ENCODE data around the gene SFXN1.

SFXN1 gene

DNA sequence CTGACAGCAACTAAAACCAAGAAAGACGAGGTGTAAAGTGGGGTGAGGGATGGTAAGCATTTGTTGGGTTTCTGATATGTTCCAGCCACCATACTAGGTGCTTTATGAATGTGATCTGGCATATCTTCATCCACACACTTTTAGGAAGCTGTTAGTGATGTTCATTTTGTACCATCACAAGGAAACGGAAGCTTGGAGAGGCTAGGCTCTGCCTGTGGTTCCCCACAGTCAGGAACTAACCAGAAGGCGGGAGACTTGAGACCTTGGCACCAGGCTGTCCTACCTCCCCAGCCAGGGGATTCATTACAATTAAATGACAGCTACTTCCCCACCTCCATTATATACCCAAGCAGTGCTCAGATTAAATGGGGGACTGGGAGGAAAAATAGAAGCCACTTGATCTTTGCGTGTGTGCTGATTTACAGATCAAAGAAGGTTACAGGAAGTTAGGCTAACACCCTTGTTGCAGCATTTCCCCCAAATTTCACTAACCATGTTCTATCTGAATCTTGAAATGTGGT, 43.0 kb downstream of the SFXN1 start:
- Histone ChIP-seq H3K4me3 (ENCODE audit: low read depth, low read length) (no peak overlapping the region), H4K12ac (ENCODE audit: low read depth, low read length) (no peak overlapping the region), H3K9ac (ENCODE audit: low read length) (no peak overlapping the region), H3K27ac (ENCODE audit: low read depth, low read length) (no peak overlapping the region), H3K23ac (ENCODE audit: low read length) (no peak overlapping the region), H2AFZ (ENCODE audit: insufficient read depth, low read length, poor library complexity) (no peak overlapping the region), H3K14ac (ENCODE audit: low read length) (no peak overlapping the region), H3K36me3 (ENCODE audit: control insufficient read depth in 1 of 2, insufficient read depth in 2 of 2, low read length in 2 of 2) (peaks cover 16 to 31% of the 10 kb centered on the region in 2 experiments), H3K4me1 (ENCODE audit: control insufficient read depth in 1 of 2, insufficient read depth in 2 of 2, low read length in 2 of 2) (peaks cover 3 to 8% of the 10 kb centered on the region in 2 experiments), H2BK12ac (ENCODE audit: low read length) (no peak overlapping the region), H3K79me1 (ENCODE audit: low read length) (peaks cover 3% of the 10 kb centered on the region), H3K4me2 (ENCODE audit: low read length) (no peak overlapping the region), H4K8ac (ENCODE audit: low read depth, low read length) (no peak overlapping the region), H2BK120ac (ENCODE audit: insufficient read depth, low read length, poor library complexity) (no peak overlapping the region), H2BK5ac (ENCODE audit: low read depth, low read length, poor library complexity) (no peak overlapping the region), H4K91ac (ENCODE audit: low read depth, low read length) (no peak overlapping the region), H2AK5ac (ENCODE audit: low read length) (no peak overlapping the region), H3K4ac (ENCODE audit: low read depth, low read length) (no peak overlapping the region), H3K9me3 (ENCODE audit: insufficient read depth, low read depth, low read length) (peaks cover 1% of the 10 kb centered on the region), H3K79me2 (ENCODE audit: control insufficient read depth, insufficient read depth, low read length, poor library complexity) (no peaks in the 10 kb centered on the region), H3K18ac (ENCODE audit: low read length) (no peak overlapping the region), H3K27me3 (ENCODE audit: insufficient read depth, low read length) (no peaks in the 10 kb centered on the region)
- no CpG with 5 or more reads among the region's 4 CpGs for WGBS (ENCODE audit: extremely low coverage, insufficient coverage, insufficient read length)
- no peak for DNase-seq

DNA sequence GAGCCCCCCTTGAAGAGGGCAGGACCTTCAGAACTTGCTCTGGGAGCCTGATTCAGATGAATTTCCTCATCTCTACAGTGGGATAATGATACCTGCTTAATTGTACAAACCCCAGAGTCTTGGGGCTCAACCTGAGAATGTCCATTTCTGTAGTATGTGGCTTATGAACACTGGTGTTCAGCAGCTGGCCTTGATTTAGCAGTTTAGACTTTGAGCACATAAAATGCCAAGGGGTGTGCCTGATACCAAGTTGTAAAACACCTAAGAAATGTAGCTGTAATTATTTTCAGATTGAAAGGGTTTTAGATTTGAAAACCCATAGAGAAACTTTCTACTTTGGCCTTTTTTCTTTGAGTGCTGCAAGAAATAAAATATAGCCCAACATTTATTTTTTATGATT, 44.9 kb downstream of the SFXN1 start:
- Histone ChIP-seq H2BK120ac (ENCODE audit: insufficient read depth, low read length, poor library complexity) (no peak overlapping the region), H3K4ac (ENCODE audit: low read depth, low read length) (no peak overlapping the region), H2AFZ (ENCODE audit: insufficient read depth, low read length, poor library complexity) (no peak overlapping the region), H3K79me2 (ENCODE audit: control insufficient read depth, insufficient read depth, low read length, poor library complexity) (no peaks in the 10 kb centered on the region), H4K8ac (ENCODE audit: low read depth, low read length) (no peak overlapping the region), H3K36me3 (ENCODE audit: control insufficient read depth in 1 of 2, insufficient read depth in 2 of 2, low read length in 2 of 2) (peaks cover 17 to 29% of the 10 kb centered on the region in 2 experiments), H2BK12ac (ENCODE audit: low read length) (no peak overlapping the region), H3K9me3 (ENCODE audit: insufficient read depth, low read depth, low read length) (peaks cover 1% of the 10 kb centered on the region), H3K18ac (ENCODE audit: low read length) (no peak overlapping the region), H2AK5ac (ENCODE audit: low read length) (no peak overlapping the region), H3K9ac (ENCODE audit: low read length) (no peak overlapping the region), H3K4me2 (ENCODE audit: low read length) (no peak overlapping the region), H3K27ac (ENCODE audit: low read depth, low read length) (no peak overlapping the region), H3K79me1 (ENCODE audit: low read length) (peaks cover 2% of the 10 kb centered on the region), H3K4me1 (ENCODE audit: control insufficient read depth in 1 of 2, insufficient read depth in 2 of 2, low read length in 2 of 2) (no peaks in the 10 kb centered on the region), H4K91ac (ENCODE audit: low read depth, low read length) (no peak overlapping the region), H2BK5ac (ENCODE audit: low read depth, low read length, poor library complexity) (no peak overlapping the region), H3K23ac (ENCODE audit: low read length) (no peak overlapping the region), H3K27me3 (ENCODE audit: insufficient read depth, low read length) (no peaks in the 10 kb centered on the region), H4K12ac (ENCODE audit: low read depth, low read length) (no peak overlapping the region), H3K14ac (ENCODE audit: low read length) (no peak overlapping the region), H3K4me3 (ENCODE audit: low read depth, low read length) (no peak overlapping the region)
- DNase-seq: no peak

DNA sequence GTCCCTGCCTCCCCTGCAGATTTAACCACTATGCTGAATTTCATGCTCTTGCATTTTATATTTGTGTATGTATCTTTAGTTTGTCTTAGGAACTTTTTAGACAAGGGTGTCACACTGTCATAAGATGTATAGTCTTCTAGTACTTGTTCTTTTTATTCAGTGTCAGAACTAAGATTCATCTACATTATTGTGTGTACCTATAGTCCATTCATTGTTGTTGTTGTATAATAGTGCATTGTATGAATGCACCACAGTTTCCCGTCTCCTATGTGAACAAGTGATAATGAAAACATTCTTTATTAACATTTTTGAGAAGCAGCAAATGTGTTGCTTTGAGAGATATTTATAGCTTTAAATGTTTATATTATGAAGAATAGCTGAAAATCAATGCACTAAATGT, 45.9 kb downstream of the SFXN1 start:
- no peak overlapping the region for H3K27ac ChIP-seq (ENCODE audit: low read depth, low read length)
- DNase-seq: no peak
- peaks cover 1% of the 10 kb centered on the region for H3K9me3 ChIP-seq (ENCODE audit: insufficient read depth, low read depth, low read length)
- no peaks in the 10 kb centered on the region for H3K27me3 ChIP-seq (ENCODE audit: insufficient read depth, low read length)
- no peak overlapping the region for H2AFZ ChIP-seq (ENCODE audit: insufficient read depth, low read length, poor library complexity)
- H3K9ac ChIP-seq (ENCODE audit: low read length): no peak overlapping the region
- H3K23ac ChIP-seq (ENCODE audit: low read length): no peak overlapping the region
- H3K79me2 ChIP-seq (ENCODE audit: control insufficient read depth, insufficient read depth, low read length, poor library complexity): no peaks in the 10 kb centered on the region
- H2BK120ac ChIP-seq (ENCODE audit: insufficient read depth, low read length, poor library complexity): no peak overlapping the region
- no CpG with 5 or more reads among the region's 1 CpG for WGBS (ENCODE audit: extremely low coverage, insufficient coverage, insufficient read length)
- H3K4me2 ChIP-seq (ENCODE audit: low read length): no peak overlapping the region
- H2BK12ac ChIP-seq (ENCODE audit: low read length): no peak overlapping the region
- no peak overlapping the region for H3K18ac ChIP-seq (ENCODE audit: low read length)
- no peak overlapping the region for H4K8ac ChIP-seq (ENCODE audit: low read depth, low read length)
- H3K4ac ChIP-seq (ENCODE audit: low read depth, low read length): no peak overlapping the region
- H2BK5ac ChIP-seq (ENCODE audit: low read depth, low read length, poor library complexity): no peak overlapping the region
- H3K79me1 ChIP-seq (ENCODE audit: low read length): no peaks in the 10 kb centered on the region
- H3K14ac ChIP-seq (ENCODE audit: low read length): no peak overlapping the region
- H4K91ac ChIP-seq (ENCODE audit: low read depth, low read length): no peak overlapping the region
- H3K4me3 ChIP-seq (ENCODE audit: low read depth, low read length): no peak overlapping the region
- H3K36me3 ChIP-seq (ENCODE audit: control insufficient read depth in 1 of 2, insufficient read depth in 2 of 2, low read length in 2 of 2): peaks cover 21 to 32% of the 10 kb centered on the region in 2 experiments
- H2AK5ac ChIP-seq (ENCODE audit: low read length): no peak overlapping the region
- no peaks in the 10 kb centered on the region for H3K4me1 ChIP-seq (ENCODE audit: control insufficient read depth in 1 of 2, insufficient read depth in 2 of 2, low read length in 2 of 2)
- no peak overlapping the region for H4K12ac ChIP-seq (ENCODE audit: low read depth, low read length)

DNA sequence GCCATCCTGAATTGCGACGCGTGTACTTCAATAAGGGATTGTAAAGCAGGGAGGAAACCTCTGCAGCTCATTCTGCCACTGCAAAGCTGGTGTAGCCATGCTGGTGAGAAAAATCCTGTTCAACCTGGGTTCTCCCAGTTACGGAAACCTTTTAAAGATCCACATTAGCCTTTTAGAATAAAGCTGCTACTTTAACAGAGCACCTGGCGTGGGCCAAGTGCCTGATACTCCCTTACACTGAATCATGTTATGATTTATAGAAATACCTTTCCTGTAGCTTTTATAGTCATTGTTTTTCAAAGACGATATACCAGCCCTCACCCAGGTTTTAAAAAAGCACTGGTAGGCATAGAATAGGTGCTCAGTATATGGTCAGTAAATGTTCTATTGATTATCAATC, 48.3 kb downstream of the SFXN1 start:
- H3K36me3 ChIP-seq (ENCODE audit: control insufficient read depth in 1 of 2, insufficient read depth in 2 of 2, low read length in 2 of 2): peaks cover 14 to 24% of the 10 kb centered on the region in 2 experiments

More for the DNA sequence above, 48.3 kb downstream of the SFXN1 start:
- Histone ChIP-seq H3K4me1 (ENCODE audit: control insufficient read depth in 1 of 2, insufficient read depth in 2 of 2, low read length in 2 of 2) (no peaks in the 10 kb centered on the region), H2BK5ac (ENCODE audit: low read depth, low read length, poor library complexity) (no peak overlapping the region), H3K79me1 (ENCODE audit: low read length) (no peaks in the 10 kb centered on the region), H3K4me2 (ENCODE audit: low read length) (no peak overlapping the region), H4K12ac (ENCODE audit: low read depth, low read length) (no peak overlapping the region), H3K27me3 (ENCODE audit: insufficient read depth, low read length) (no peaks in the 10 kb centered on the region), H3K9ac (ENCODE audit: low read length) (no peak overlapping the region), H3K4ac (ENCODE audit: low read depth, low read length) (no peak overlapping the region), H3K18ac (ENCODE audit: low read length) (no peak overlapping the region), H3K23ac (ENCODE audit: low read length) (no peak overlapping the region), H4K8ac (ENCODE audit: low read depth, low read length) (no peak overlapping the region), H3K9me3 (ENCODE audit: insufficient read depth, low read depth, low read length) (no peaks in the 10 kb centered on the region), H3K4me3 (ENCODE audit: low read depth, low read length) (no peak overlapping the region), H2BK120ac (ENCODE audit: insufficient read depth, low read length, poor library complexity) (no peak overlapping the region), H4K91ac (ENCODE audit: low read depth, low read length) (no peak overlapping the region), H2BK12ac (ENCODE audit: low read length) (no peak overlapping the region), H3K14ac (ENCODE audit: low read length) (no peak overlapping the region), H3K79me2 (ENCODE audit: control insufficient read depth, insufficient read depth, low read length, poor library complexity) (no peaks in the 10 kb centered on the region), H2AK5ac (ENCODE audit: low read length) (no peak overlapping the region), H2AFZ (ENCODE audit: insufficient read depth, low read length, poor library complexity) (no peak overlapping the region), H3K27ac (ENCODE audit: low read depth, low read length) (no peak overlapping the region)
- no CpG with 5 or more reads among the region's 6 CpGs for WGBS (ENCODE audit: extremely low coverage, insufficient coverage, insufficient read length)
- DNase-seq: no peak
